K562 (cell line): ENCODE results near the gene ITPR3. TPM values are rescaled to one million over a fixed set of nuclear protein-coding genes. Genes with fewer than 3 reads are reported as not detected.

ENCODE experiments used
- ATAC-seq: fragments of 200-7000 bp; cut with Tn5 transposase; 3 replicates; pipeline ENCODE4 v1.9.1; 2020; ENCODE audit warnings: moderate library complexity
- BruUV-seq: library from RNA; stranded (reverse); fragments of 400-500 nt; replicated peaks from 2 replicates; lab custom pipeline; 2021; lab: Mats Ljungman, UMichigan
- CTCF ChIA-PET: fragments of 300-600 bp; formaldehyde crosslinking; extraction: SDS; loops from one replicate; lab custom pipeline; 2021; ENCODE audit warnings: low intra/inter-chr PET ratio; lab: Yijun Ruan, JAX
- POLR2A ChIA-PET: fragments of 300-600, 350-650 bp; sonication (Branson Sonifier 250); formaldehyde crosslinking; extraction: SDS; loops from one replicate; lab custom pipeline; 2021; ENCODE audit warnings: antibody characterized with exemption, inconsistent platforms; lab: Yijun Ruan, JAX
- DNase-seq, 4 experiments: peaks; one replicate each; pipeline versions ENCODE4 v3.0.0 to v3.0.0-alpha.2; 2011 to 2018; ENCODE audit warnings: low spot score in 3 of 4, mixed read lengths in 3 of 4; ENCODE audit errors: extremely low read depth in 1 of 4
- FAIRE-seq: peaks from 2 replicates; lab custom pipeline; 2011; peaks lifted over from hg19 to GRCh38; lab: Jason Lieb, UNC
- H2AFZ ChIP-seq: 2 replicates; pipeline ENCODE4 v1.6.0; 2011; ENCODE audit warnings: low read depth, low read length, control low read depth, inconsistent platforms
- H3K27ac ChIP-seq: fragments of 200-600 bp; 3 replicates; pipeline ENCODE4 v1.8.0; 2011; ENCODE audit warnings: low read depth, mild to moderate bottlenecking, control low read depth, inconsistent platforms, low read length, moderate library complexity, mixed read lengths; ENCODE audit errors: extremely low read depth
- H3K27me3 ChIP-seq, 2 experiments: fragments of 300-600 bp in 1 of 2; 2 replicates in 1 of 2; 3 replicates in 1 of 2; pipeline versions ENCODE4 v1.6.0 to v1.8.0; 2011; ENCODE audit warnings: inconsistent platforms in 2 of 2, low read length in 2 of 2, mild to moderate bottlenecking in 1 of 2, mixed read lengths in 1 of 2, moderate library complexity in 1 of 2; ENCODE audit not compliant: control insufficient read depth in 2 of 2, insufficient read depth in 2 of 2
- H3K36me3 ChIP-seq: fragments of 300-600 bp; 3 replicates; pipeline ENCODE4 v1.8.0; 2011; ENCODE audit warnings: mild to moderate bottlenecking, low read length, inconsistent platforms; ENCODE audit not compliant: control insufficient read depth, insufficient read depth
- H3K4me1 ChIP-seq, 2 experiments: fragments of 200-600 bp in 1 of 2; replicated peaks in 1 of 2; 2 replicates in 1 of 2; 3 replicates in 1 of 2; pipeline versions ENCODE4 v1.5.1 to v1.8.0; 2011; ENCODE audit warnings: inconsistent platforms in 2 of 2, low read length in 2 of 2, mild to moderate bottlenecking in 1 of 2, mixed read lengths in 1 of 2, moderate library complexity in 1 of 2; ENCODE audit not compliant: control insufficient read depth in 2 of 2, insufficient read depth in 2 of 2
- H3K4me2 ChIP-seq: 2 replicates; pipeline ENCODE4 v1.6.1; 2011; ENCODE audit warnings: low read length, control low read depth, inconsistent platforms, mixed read lengths; ENCODE audit not compliant: insufficient read depth
- H3K4me3 ChIP-seq: fragments of 200-600 bp; sonication (generic), shearing (Covaris generic); 2 replicates; pipeline ENCODE4 v1.5.1; 2016; ENCODE audit warnings: control low read depth, inconsistent platforms
- H3K79me2 ChIP-seq: fragments of 200-600 bp; 3 replicates; pipeline ENCODE4 v1.8.0; 2011; ENCODE audit warnings: low read length, inconsistent platforms; ENCODE audit not compliant: control insufficient read depth, insufficient read depth
- H3K9ac ChIP-seq, 2 experiments: 2 replicates each; pipeline versions ENCODE4 v1.6.0 to v1.6.1; 2011; ENCODE audit warnings: low read depth in 2 of 2, low read length in 2 of 2, control low read depth in 1 of 2, inconsistent platforms in 1 of 2, mild to moderate bottlenecking in 1 of 2, mixed read lengths in 1 of 2; ENCODE audit not compliant: insufficient read depth in 1 of 2
- H3K9me1 ChIP-seq: one replicate; pipeline ENCODE4 v1.6.0; 2011; ENCODE audit warnings: inconsistent platforms, mild to moderate bottlenecking, low read length, moderate library complexity; ENCODE audit not compliant: control insufficient read depth, insufficient read depth
- H3K9me3 ChIP-seq: replicated peaks from 2 replicates; pipeline ENCODE4 v1.5.1; 2011; ENCODE audit warnings: low read depth, low read length, inconsistent platforms; ENCODE audit not compliant: control insufficient read depth, insufficient read depth
- H4K20me1 ChIP-seq: replicated peaks from 2 replicates; pipeline ENCODE4 v1.6.1; 2011; ENCODE audit warnings: low read length, inconsistent platforms, mixed read lengths; ENCODE audit not compliant: control insufficient read depth, insufficient read depth
- CCAR2 ChIP-seq: fragments of 200-400 bp; formaldehyde crosslinking; IDR thresholded peaks from 2 replicates; pipeline ENCODE4 v1.6.1; 2017; ENCODE audit warnings: mild to moderate bottlenecking, low read depth, low read length
- CREB3 ChIP-seq: fragments of 450-650 bp; conservative IDR thresholded peaks from 2 replicates; pipeline ENCODE4 v1.6.1; 2016; ENCODE audit warnings: missing genetic modification characterization, low read depth, mild to moderate bottlenecking, missing compliant biosample characterization, moderate library complexity
- GABPB2 ChIP-seq: fragments of 250-450 bp; sonication (Bioruptor Pico); conservative IDR thresholded peaks from 2 replicates; pipeline ENCODE4 v1.5.1; 2021; ENCODE audit warnings: mild to moderate bottlenecking
- MAZ ChIP-seq, 2 experiments: fragments of 450-650 bp in 1 of 2; sonication (generic) in 1 of 2; formaldehyde crosslinking; IDR thresholded peaks in 1 of 2; conservative IDR thresholded peaks in 1 of 2; 2 replicates each; pipeline versions ENCODE4 v1.4.0 to v1.5.0; 2020; ENCODE audit warnings: mild to moderate bottlenecking in 1 of 2, missing genetic modification reagents in 1 of 2
- MCM2 ChIP-seq: fragments of 450-650 bp; IDR thresholded peaks from 2 replicates; pipeline ENCODE4 v1.6.1; 2017; ENCODE audit warnings: low read depth, mild to moderate bottlenecking
- MIER1 ChIP-seq: fragments of 450-650 bp; IDR thresholded peaks from 2 replicates; pipeline ENCODE4 v1.6.1; 2016; ENCODE audit warnings: antibody characterized with exemption, mild to moderate bottlenecking, low read depth
- NCOA6 ChIP-seq: fragments of 450-650 bp; IDR thresholded peaks from 2 replicates; pipeline ENCODE4 v1.6.1; 2017; ENCODE audit warnings: mild to moderate bottlenecking
- RAD51 ChIP-seq: fragments of 450-650 bp; IDR thresholded peaks from 2 replicates; pipeline ENCODE4 v1.7.1; 2016; ENCODE audit warnings: low read depth, mild to moderate bottlenecking, borderline replicate concordance
- SMAD3 ChIP-seq: fragments of 450-650 bp; formaldehyde crosslinking; conservative IDR thresholded peaks from 2 replicates; pipeline ENCODE4 v1.4.0; 2020; ENCODE audit warnings: mild to moderate bottlenecking
- SMC3 ChIP-seq: conservative IDR thresholded peaks from 2 replicates; pipeline ENCODE4 v1.6.1; 2011; ENCODE audit warnings: low read depth, low read length, improper control_type of control experiment; ENCODE audit not compliant: insufficient read depth
- SOX6 ChIP-seq: fragments of 450-650 bp; IDR thresholded peaks from 2 replicates; pipeline ENCODE4 v1.6.1; 2014; ENCODE audit warnings: mild to moderate bottlenecking
- TRIM25 ChIP-seq: fragments of 450-650 bp; IDR thresholded peaks from 2 replicates; pipeline ENCODE4 v1.7.0; 2016; ENCODE audit warnings: borderline replicate concordance
- ZKSCAN8 ChIP-seq: fragments of 200-800 bp; sonication (Bioruptor generic); IDR thresholded peaks from 2 replicates; pipeline ENCODE4 v1.6.1; 2016; ENCODE audit warnings: missing genetic modification characterization, missing compliant biosample characterization
- ZNF121 ChIP-seq: sonication (generic); formaldehyde crosslinking; conservative IDR thresholded peaks from 2 replicates; pipeline ENCODE4 v1.8.0; 2022; ENCODE audit warnings: missing genetic modification reagents
- ZNF23 ChIP-seq: fragments of 250-450 bp; sonication (Bioruptor Pico); IDR thresholded peaks from 2 replicates; pipeline ENCODE4 v1.4.0; 2020; ENCODE audit warnings: mild to moderate bottlenecking
- ZNF24 ChIP-seq: fragments of 450-650 bp; IDR thresholded peaks from 2 replicates; pipeline ENCODE4 v1.6.1; 2016
- ZNF707 ChIP-seq: fragments of 250-450 bp; sonication (Bioruptor Pico); conservative IDR thresholded peaks from 2 replicates; pipeline ENCODE4 v1.8.0; 2022; ENCODE audit warnings: inconsistent platforms, mild to moderate bottlenecking, moderate library complexity
- WGBS: fragments of 100-300 bp; shearing (Covaris generic); methylation state at CpG from one replicate; pipeline ENCODE4 v1.1.6; 2016; ENCODE audit warnings: low coverage, mixed read lengths; ENCODE audit not compliant: insufficient coverage; ENCODE audit errors: missing lambda C conversion rate; 5-methylcytosine and 5-hydroxymethylcytosine counted together
- in situ Hi-C: fragments of 300-500 bp; cut with MboI; formaldehyde crosslinking; loops from 4 replicates; pipeline ENCODE4 v1.15.0; 2018; ENCODE audit warnings: inconsistent platforms, mixed read lengths
- intact Hi-C: fragments of 100-400 bp; cut with micrococcal nuclease; formaldehyde crosslinking; loops from 2 replicates; pipeline ENCODE4 v1.14.2; 2022
- polyA plus RNA-seq, 8 experiments: library from polyadenylated mRNA; depleted of rRNA in 4 of 8; stranded (reverse) in 5 of 8; unstranded in 3 of 8; fragments of >200 nt; fragmentation: Nextera tagmentation in 2 of 8; fragmentation: Illumina TruSeq in 1 of 8; extraction: Ambion mirVana in 2 of 8; extraction: Trizol in 1 of 8; gene quantifications; 2 replicates each; pipeline versions ENCODE4 v1.2.1 to v1.2.3, GENCODE V29; 2011 to 2014; ENCODE audit warnings: inconsistent platforms in 1 of 8, missing spikeins in 1 of 8
- total RNA-seq, 7 experiments: library from RNA; depleted of rRNA in 6 of 7; stranded (reverse); fragments of >200 nt in 6 of 7; fragmentation: Illumina TruSeq in 2 of 7; extraction: Trizol in 2 of 7; gene quantifications; 2 replicates each; pipeline versions ENCODE4 v1.2.1 to v1.2.3, GENCODE V29; 2011 to 2021; ENCODE audit warnings: low replicate concordance in 1 of 7

Gene ITPR3
- total and polyA plus RNA-seq, 9 of the 15 experiments (the other 6 are each of a cell fraction or from before 2014, with no cell fraction given) = 0.39 to 35.7 (median 13.2) TPM

- H3K9me3 ChIP-seq = no peaks in the 10 kb centered on the region
- TF ChIP-seq MCM2 (no peak), SMC3 (no peak), ZNF121 (no peak), CREB3 (no peak), NCOA6 (no peak), TRIM25 (no peak), GABPB2 (no peak), MIER1 (no peak), ZNF707 (CRISPR knock-in tag) (no peak), CCAR2 (no peak), ZNF23 (no peak), MAZ (CRISPR knock-in tag; conservative IDR thresholded peaks at IDR 0.05 in 1 of 2, IDR thresholded peaks at IDR 0.05 in 1 of 2) (no peak), RAD51 (no peak), ZNF24 (no peak), SMAD3 (no peak), SOX6 (no peak), ZKSCAN8 (CRISPR knock-in tag) (no peak)
- TF ChIP-seq, all 486 proteins: peak for 0
- Histone ChIP-seq H3K27ac (no peak overlapping the region), H3K27me3 (no peaks in the 10 kb centered on the region), H3K36me3 (peaks cover 98% of the 10 kb centered on the region; the same call in 2 of the 3 replicates), H3K4me1 (peaks cover 0 to 15% of the 10 kb centered on the region in 2 experiments; a peak in 2 of 5 replicates), H3K4me3 (no peak overlapping the region), H2AFZ (no peak overlapping the region), H4K20me1 (peaks cover 9% of the 10 kb centered on the region; the same call in 1 of the 2 replicates), H3K4me2 (no peak overlapping the region), H3K9me1 (no peaks in the 10 kb centered on the region), H3K9ac (no peak overlapping the region), H3K79me2 (no peaks in the 10 kb centered on the region)
- no TSS peak for BruUV-seq
- no peak for FAIRE-seq
- in situ Hi-C loops (no loop called here), intact Hi-C loops (no loop called here)
- no peak for DNase-seq
- ATAC-seq = no peak
- ChIA-PET POLR2A (interaction anchor here (0.6 to 1.3 kb wide), 3 partner anchors 12 to 85 kb away, joined by 3 to 4 read pairs (median 4); no protein-coding TSS in a partner anchor), CTCF (no interaction called here)
- WGBS = 88% methylated on average over 23 of the region's 25 CpGs
These were observed 67.5 kb downstream of the ITPR3 start for GRCh38 chr6:33688451-33689147.
